K562 (cell line): ENCODE measurements around the gene TAF1B. TPM values are rescaled to one million over a fixed set of nuclear protein-coding genes. Genes with fewer than 3 reads are reported as not detected.

Experiments used
- ADNP ChIP-seq: fragments of 200-800 bp; sonication (Bioruptor generic); IDR thresholded peaks from 2 replicates; pipeline ENCODE4 v1.6.1; 2016; ENCODE audit warnings: missing genetic modification characterization, missing compliant biosample characterization
- CREM ChIP-seq: IDR thresholded peaks from 2 replicates; pipeline ENCODE4 v1.6.1; 2014; ENCODE audit warnings: antibody characterized with exemption, low read depth
- DPF2 ChIP-seq: fragments of 450-650 bp; IDR thresholded peaks from 2 replicates; pipeline ENCODE4 v1.6.1; 2016
- ETV5 ChIP-seq: sonication (generic); formaldehyde crosslinking; IDR thresholded peaks from 2 replicates; pipeline ENCODE4 v1.4.0; 2020; ENCODE audit warnings: low read depth, mild to moderate bottlenecking, missing genetic modification reagents
- FOXA3 ChIP-seq, 2 experiments: fragments of 450-650 bp in 1 of 2; sonication (generic) in 1 of 2; formaldehyde crosslinking; IDR thresholded peaks in 1 of 2; conservative IDR thresholded peaks in 1 of 2; 2 replicates each; pipeline versions ENCODE4 v1.4.0 to v1.8.0; 2020 to 2022; ENCODE audit warnings: mild to moderate bottlenecking in 2 of 2, missing genetic modification reagents in 1 of 2
- FOXM1 ChIP-seq, 2 experiments: fragments of 450-650 bp in 1 of 2; sonication (generic) in 1 of 2; formaldehyde crosslinking in 1 of 2; IDR thresholded peaks; 2 replicates each; pipeline versions ENCODE4 v1.6.1 to v1.9.0; 2017 to 2022; ENCODE audit warnings: low read depth in 2 of 2, mild to moderate bottlenecking in 2 of 2, missing genetic modification reagents in 1 of 2, moderate library complexity in 1 of 2
- JUND ChIP-seq, 2 experiments: IDR thresholded peaks; 2 replicates in 1 of 2; 3 replicates in 1 of 2; pipeline ENCODE4 v1.6.1; 2011; ENCODE audit warnings: borderline replicate concordance in 2 of 2, low read depth in 2 of 2, low read length in 2 of 2, improper control_type of control experiment in 1 of 2, missing biosample characterization in 1 of 2, missing genetic modification characterization in 1 of 2, missing genetic modification reagents in 1 of 2
- MYC ChIP-seq, 2 experiments: fragments of 250-450 bp in 1 of 2; sonication (Bioruptor Pico) in 1 of 2; IDR thresholded peaks; 2 replicates each; pipeline versions ENCODE4 v1.5.1 to v1.6.1; 2012 to 2021; ENCODE audit warnings: low read depth in 2 of 2, borderline replicate concordance in 1 of 2, improper control_type of control experiment in 1 of 2, low read length in 1 of 2, mild to moderate bottlenecking in 1 of 2, moderate library complexity in 1 of 2
- NEUROD1 ChIP-seq: fragments of 150-350 bp; IDR thresholded peaks from 2 replicates; pipeline ENCODE4 v1.6.1; 2014; ENCODE audit warnings: borderline replicate concordance, low read length, low read depth; ENCODE audit not compliant: partially characterized antibody
- PTTG1 ChIP-seq: fragments of 450-650 bp; IDR thresholded peaks from 2 replicates; pipeline ENCODE4 v1.6.1; 2016; ENCODE audit warnings: low read depth, mild to moderate bottlenecking, missing genetic modification characterization, missing compliant biosample characterization
- RAD51 ChIP-seq: fragments of 450-650 bp; IDR thresholded peaks from 2 replicates; pipeline ENCODE4 v1.7.1; 2016; ENCODE audit warnings: low read depth, mild to moderate bottlenecking, borderline replicate concordance
- RBM15 ChIP-seq: fragments of 200-400 bp; formaldehyde crosslinking; IDR thresholded peaks from 2 replicates; pipeline ENCODE4 v1.6.1; 2018; ENCODE audit warnings: mild to moderate bottlenecking, low read length, moderate library complexity; ENCODE audit not compliant: insufficient read depth
- TAF7 ChIP-seq: fragments of 450-650 bp; IDR thresholded peaks from 2 replicates; pipeline ENCODE4 v1.6.1; 2016; ENCODE audit warnings: missing genetic modification characterization, missing compliant biosample characterization
- THRAP3 ChIP-seq: fragments of 450-650 bp; IDR thresholded peaks from 2 replicates; pipeline ENCODE4 v1.6.1; 2016; ENCODE audit warnings: mild to moderate bottlenecking, inconsistent platforms, borderline replicate concordance
- ZNF584 ChIP-seq: fragments of 200-800 bp; sonication (Bioruptor generic); IDR thresholded peaks from 2 replicates; pipeline ENCODE4 v1.6.1; 2016; ENCODE audit warnings: low read depth, mild to moderate bottlenecking, missing genetic modification characterization, missing compliant biosample characterization
- ZNF644 ChIP-seq: fragments of 200-800 bp; sonication (Bioruptor generic); IDR thresholded peaks from 2 replicates; pipeline ENCODE4 v1.6.1; 2016; ENCODE audit warnings: low read depth, missing genetic modification characterization, missing compliant biosample characterization
- ZNF707 ChIP-seq: fragments of 250-450 bp; sonication (Bioruptor Pico); conservative IDR thresholded peaks from 2 replicates; pipeline ENCODE4 v1.8.0; 2022; ENCODE audit warnings: inconsistent platforms, mild to moderate bottlenecking, moderate library complexity
- polyA plus RNA-seq, 8 experiments: library from polyadenylated mRNA; depleted of rRNA in 4 of 8; stranded (reverse) in 5 of 8; unstranded in 3 of 8; fragments of >200 nt; fragmentation: Nextera tagmentation in 2 of 8; fragmentation: Illumina TruSeq in 1 of 8; extraction: Ambion mirVana in 2 of 8; extraction: Trizol in 1 of 8; gene quantifications; 2 replicates each; pipeline versions ENCODE4 v1.2.1 to v1.2.3, GENCODE V29; 2011 to 2014; ENCODE audit warnings: inconsistent platforms in 1 of 8, missing spikeins in 1 of 8
- total RNA-seq, 7 experiments: library from RNA; depleted of rRNA in 6 of 7; stranded (reverse); fragments of >200 nt in 6 of 7; fragmentation: Illumina TruSeq in 2 of 7; extraction: Trizol in 2 of 7; gene quantifications; 2 replicates each; pipeline versions ENCODE4 v1.2.1 to v1.2.3, GENCODE V29; 2011 to 2021; ENCODE audit warnings: low replicate concordance in 1 of 7
- TF ChIP-seq, protein P1 (sequence below): fragments of 450-650 bp; IDR thresholded peaks from 2 replicates; pipeline ENCODE4 v1.6.1; 2016; ENCODE audit warnings: missing biosample characterization, missing genetic modification characterization
- TF ChIP-seq, protein P2 (sequence below), 2 experiments: fragments of 450-650 bp; conservative IDR thresholded peaks; 2 replicates each; pipeline ENCODE4 v1.6.1; 2017; ENCODE audit warnings: mild to moderate bottlenecking in 2 of 2, moderate library complexity in 2 of 2

TAF1B gene
- total and polyA plus RNA-seq, 9 of the 15 experiments (the other 6 are each of a cell fraction or from before 2014, with no cell fraction given) = 8.8 to 25.1 (median 17.3) TPM

DNA sequence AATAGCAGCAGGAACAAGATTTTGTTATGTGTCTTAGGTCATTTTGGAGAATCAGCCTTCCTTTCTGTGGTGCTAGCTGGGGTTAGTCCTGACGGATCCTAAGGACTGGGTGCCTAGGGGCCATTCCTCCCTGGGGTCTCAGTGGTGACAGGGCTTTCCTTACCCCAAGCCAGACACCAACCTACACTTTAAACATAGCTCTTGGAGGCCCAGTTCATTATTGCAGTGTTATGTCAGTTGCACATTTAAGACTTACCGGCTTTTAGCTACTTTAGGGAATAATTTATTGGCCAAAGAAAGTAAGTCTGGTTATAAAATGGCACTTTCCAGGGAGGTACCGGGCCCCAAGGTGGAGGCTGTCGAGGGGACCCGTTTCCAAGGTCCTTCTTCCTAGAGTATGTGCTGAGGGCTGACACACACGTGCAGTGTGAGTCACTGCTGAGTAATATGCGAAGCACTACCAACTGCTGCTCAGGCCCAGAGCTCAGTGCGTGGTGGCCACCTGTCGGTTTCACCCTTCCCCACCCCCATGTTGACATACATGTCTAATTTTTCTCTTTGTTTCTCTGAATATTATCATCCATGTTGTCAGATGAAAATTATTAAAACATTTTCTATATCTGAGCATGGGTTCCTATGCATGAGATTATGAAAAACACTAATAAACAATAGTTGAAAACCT lies 71.3 kb downstream of the TAF1B start (continued):
- peak; percentile 67 to 85 for TF ChIP-seq FOXA3 (CRISPR knock-in tag; conservative IDR thresholded peaks at IDR 0.05 in 1 of 2, IDR thresholded peaks at IDR 0.05 in 1 of 2)
- TF ChIP-seq RAD51 = no peak
- TF ChIP-seq ETV5 (CRISPR knock-in tag) = no peak
- TF ChIP-seq, protein P1, sequence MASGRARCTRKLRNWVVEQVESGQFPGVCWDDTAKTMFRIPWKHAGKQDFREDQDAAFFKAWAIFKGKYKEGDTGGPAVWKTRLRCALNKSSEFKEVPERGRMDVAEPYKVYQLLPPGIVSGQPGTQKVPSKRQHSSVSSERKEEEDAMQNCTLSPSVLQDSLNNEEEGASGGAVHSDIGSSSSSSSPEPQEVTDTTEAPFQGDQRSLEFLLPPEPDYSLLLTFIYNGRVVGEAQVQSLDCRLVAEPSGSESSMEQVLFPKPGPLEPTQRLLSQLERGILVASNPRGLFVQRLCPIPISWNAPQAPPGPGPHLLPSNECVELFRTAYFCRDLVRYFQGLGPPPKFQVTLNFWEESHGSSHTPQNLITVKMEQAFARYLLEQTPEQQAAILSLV (tag) = 0 out of 2 replicates have a peak, but pooled peaks have one; percentile 25
- TF ChIP-seq THRAP3 = no peak
- TF ChIP-seq CREM = peak; percentile 63
- peak; percentile 76; the same call in 1 of the 2 replicates for TF ChIP-seq DPF2
- no peak for TF ChIP-seq FOXM1 (IDR thresholded peaks at IDR 0.05; ENCODE audit: low read depth)
- TF ChIP-seq FOXM1 (CRISPR knock-in tag; IDR thresholded peaks at IDR 0.05; ENCODE audit: low read depth) = no peak
- TF ChIP-seq ZNF707 (CRISPR knock-in tag) = no peak
- peak; percentile 57 for TF ChIP-seq NEUROD1
- peak; percentile 87 for TF ChIP-seq MYC (IDR thresholded peaks at IDR 0.05; ENCODE audit: low read depth, low read length)
- no peak for TF ChIP-seq MYC (CRISPR knock-in tag; IDR thresholded peaks at IDR 0.05; ENCODE audit: borderline replicate concordance, low read depth)
- TF ChIP-seq JUND (IDR thresholded peaks at IDR 0.05; ENCODE audit: borderline replicate concordance, low read depth, low read length) = peak; percentile 99
- TF ChIP-seq JUND (tag; IDR thresholded peaks at IDR 0.05; ENCODE audit: borderline replicate concordance, low read depth, low read length) = peak; percentile 98
- no peak for TF ChIP-seq RBM15
- no peak for TF ChIP-seq ADNP (tag)
- peak; percentile 73; the same call in 1 of the 2 replicates for TF ChIP-seq ZNF584 (CRISPR knock-in tag)
- TF ChIP-seq ZNF644 (tag) = no peak
- TF ChIP-seq TAF7 (tag) = no peak
- TF ChIP-seq, protein P2, sequence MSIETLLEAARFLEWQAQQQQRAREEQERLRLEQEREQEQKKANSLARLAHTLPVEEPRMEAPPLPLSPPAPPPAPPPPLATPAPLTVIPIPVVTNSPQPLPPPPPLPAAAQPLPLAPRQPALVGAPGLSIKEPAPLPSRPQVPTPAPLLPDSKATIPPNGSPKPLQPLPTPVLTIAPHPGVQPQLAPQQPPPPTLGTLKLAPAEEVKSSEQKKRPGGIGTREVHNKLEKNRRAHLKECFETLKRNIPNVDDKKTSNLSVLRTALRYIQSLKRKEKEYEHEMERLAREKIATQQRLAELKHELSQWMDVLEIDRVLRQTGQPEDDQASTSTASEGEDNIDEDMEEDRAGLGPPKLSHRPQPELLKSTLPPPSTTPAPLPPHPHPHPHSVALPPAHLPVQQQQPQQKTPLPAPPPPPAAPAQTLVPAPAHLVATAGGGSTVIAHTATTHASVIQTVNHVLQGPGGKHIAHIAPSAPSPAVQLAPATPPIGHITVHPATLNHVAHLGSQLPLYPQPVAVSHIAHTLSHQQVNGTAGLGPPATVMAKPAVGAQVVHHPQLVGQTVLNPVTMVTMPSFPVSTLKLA (conservative IDR thresholded peaks at IDR 0.05) = peak; percentile 72 to 87
- TF ChIP-seq PTTG1 (tag) = no peak
